Type B pancreatic cell (in vitro differentiated cells): ENCODE results near the gene TASP1. TPM values are rescaled to one million over a fixed set of nuclear protein-coding genes. Genes with fewer than 3 reads are reported as not detected.

Experiments used
- DNase-seq: peaks from one replicate; pipeline ENCODE4 v3.0.0; 2021; ENCODE audit warnings: mixed read lengths; ENCODE audit not compliant: unreplicated experiment; ENCODE audit errors: extremely low spot score
- H3K27ac Mint-ChIP-seq: 2 replicates; pipeline ENCODE4 v1.8.0; 2021; ENCODE audit warnings: mild to moderate bottlenecking, mixed read lengths
- H3K27me3 Mint-ChIP-seq: 2 replicates; pipeline ENCODE4 v1.8.0; 2021; ENCODE audit warnings: mixed read lengths
- H3K36me3 Mint-ChIP-seq: 2 replicates; pipeline ENCODE4 v1.8.0; 2021; ENCODE audit warnings: mixed read lengths
- H3K4me1 Mint-ChIP-seq: one replicate; pipeline ENCODE4 v1.8.0; 2021; ENCODE audit warnings: mixed read lengths; ENCODE audit not compliant: unreplicated experiment
- H3K4me3 Mint-ChIP-seq: 2 replicates; pipeline ENCODE4 v1.8.0; 2021; ENCODE audit warnings: mild to moderate bottlenecking, mixed read lengths
- H3K9me3 Mint-ChIP-seq: 2 replicates; pipeline ENCODE4 v1.8.0; 2021; ENCODE audit warnings: mixed read lengths
- long read RNA-seq: library from polyadenylated mRNA; unstranded; transcript quantifications from one replicate; pipeline ENCODE4 v2.0.0, GENCODE V29; 2020
- total RNA-seq: library from RNA; stranded (reverse); gene quantifications from 2 replicates; pipeline ENCODE4 v1.2.1, GENCODE V29; 2021; ENCODE audit warnings: low replicate concordance
- TF ChIP-seq, protein P1 (sequence below): fragments of 200-600 bp; sonication (generic); conservative IDR thresholded peaks from 2 replicates; pipeline ENCODE4 v1.5.0; 2021; ENCODE audit warnings: antibody characterized with exemption, mild to moderate bottlenecking

The TASP1 gene
- 15.1 and 16.7 TPM in 2 replicates for total RNA-seq
- long read RNA-seq, transcript TASP1-201 (14 exons, 2,352 nt), result major isoform, 49 of 99 reads
- long read RNA-seq, partial matches to known transcripts, result 18 of 99 reads
- long read RNA-seq, other reads (novel, unspliced or antisense), result 29 of 99 reads

DNA sequence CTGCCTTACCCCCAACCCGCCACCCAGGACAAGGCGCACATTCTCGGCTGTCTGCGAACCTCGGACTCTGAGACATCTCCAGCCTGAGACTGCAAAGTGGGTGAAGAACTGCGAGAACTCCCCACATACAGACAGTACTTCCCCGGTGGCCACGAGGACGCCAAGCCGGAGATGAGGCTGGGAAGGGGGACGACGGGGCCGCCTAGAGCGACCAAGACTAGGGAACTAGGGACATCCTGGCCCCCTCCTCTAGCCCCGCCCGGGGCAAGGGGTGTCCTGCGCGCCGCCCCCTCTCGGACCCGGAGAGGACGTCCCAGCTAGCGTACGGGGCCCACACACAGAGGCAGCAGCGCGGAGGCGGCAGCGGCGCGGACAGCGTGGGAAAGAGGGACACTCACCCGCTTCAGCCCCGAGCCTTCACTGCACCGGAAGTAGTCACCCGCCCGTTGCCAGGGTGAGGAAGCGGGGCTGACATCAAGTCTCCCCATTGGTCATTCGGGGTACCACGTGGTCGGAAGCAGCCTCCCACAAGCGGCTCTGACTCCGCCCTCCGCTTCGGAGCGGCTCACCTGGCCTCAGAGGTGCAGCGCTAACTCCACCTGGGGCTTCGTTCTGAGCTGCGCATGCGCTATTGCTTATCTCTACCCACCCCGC lies at the start of gene TASP1:
TSS of gene TASP1 (minus strand) at position 437 of the 654 bp plus-strand sequence. CDS start 8,854 bp downstream, outside the sequence.
- TF ChIP-seq, protein P1, sequence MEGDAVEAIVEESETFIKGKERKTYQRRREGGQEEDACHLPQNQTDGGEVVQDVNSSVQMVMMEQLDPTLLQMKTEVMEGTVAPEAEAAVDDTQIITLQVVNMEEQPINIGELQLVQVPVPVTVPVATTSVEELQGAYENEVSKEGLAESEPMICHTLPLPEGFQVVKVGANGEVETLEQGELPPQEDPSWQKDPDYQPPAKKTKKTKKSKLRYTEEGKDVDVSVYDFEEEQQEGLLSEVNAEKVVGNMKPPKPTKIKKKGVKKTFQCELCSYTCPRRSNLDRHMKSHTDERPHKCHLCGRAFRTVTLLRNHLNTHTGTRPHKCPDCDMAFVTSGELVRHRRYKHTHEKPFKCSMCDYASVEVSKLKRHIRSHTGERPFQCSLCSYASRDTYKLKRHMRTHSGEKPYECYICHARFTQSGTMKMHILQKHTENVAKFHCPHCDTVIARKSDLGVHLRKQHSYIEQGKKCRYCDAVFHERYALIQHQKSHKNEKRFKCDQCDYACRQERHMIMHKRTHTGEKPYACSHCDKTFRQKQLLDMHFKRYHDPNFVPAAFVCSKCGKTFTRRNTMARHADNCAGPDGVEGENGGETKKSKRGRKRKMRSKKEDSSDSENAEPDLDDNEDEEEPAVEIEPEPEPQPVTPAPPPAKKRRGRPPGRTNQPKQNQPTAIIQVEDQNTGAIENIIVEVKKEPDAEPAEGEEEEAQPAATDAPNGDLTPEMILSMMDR, result no peak
- Mint-ChIP-seq H3K36me3 (peaks cover 13% of the 10 kb centered on the region), H3K9me3 (no peaks in the 10 kb centered on the region), H3K27me3 (peaks cover 23% of the 10 kb centered on the region), H3K4me1 (peaks cover 18% of the 10 kb centered on the region), H3K4me3 (peak within 1 kb of the TSS; percentile 97), H3K27ac (peak within 1 kb of the TSS; percentile 95)
- DNase-seq, result peak; percentile 94

DNA sequence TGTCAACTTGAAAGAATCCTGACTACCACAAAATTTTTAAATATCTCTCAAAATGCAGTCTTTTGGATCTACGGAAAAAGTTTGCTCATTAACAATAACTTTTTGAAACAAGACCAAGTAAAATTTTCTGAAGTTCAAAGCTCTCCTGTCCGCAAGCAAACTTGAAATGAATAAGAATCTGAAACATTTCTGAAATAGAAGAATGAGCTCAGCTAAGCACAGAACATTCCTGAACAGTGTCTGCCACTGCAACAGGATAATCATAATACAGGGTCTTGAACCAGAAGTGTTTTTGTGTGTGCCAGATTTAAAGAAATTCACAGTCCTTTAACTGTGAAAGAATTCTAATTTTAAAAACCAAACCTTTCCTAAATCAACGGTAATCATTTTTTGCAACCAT lies 49.1 kb upstream of the TASP1 start:
- Mint-ChIP-seq H3K27ac (no peak overlapping the region), H3K4me3 (no peak overlapping the region), H3K27me3 (no peaks in the 10 kb centered on the region), H3K36me3 (no peaks in the 10 kb centered on the region), H3K9me3 (no peaks in the 10 kb centered on the region), H3K4me1 (no peaks in the 10 kb centered on the region)
- DNase-seq, result no peak
- TF ChIP-seq, protein P1, result no peak

DNA sequence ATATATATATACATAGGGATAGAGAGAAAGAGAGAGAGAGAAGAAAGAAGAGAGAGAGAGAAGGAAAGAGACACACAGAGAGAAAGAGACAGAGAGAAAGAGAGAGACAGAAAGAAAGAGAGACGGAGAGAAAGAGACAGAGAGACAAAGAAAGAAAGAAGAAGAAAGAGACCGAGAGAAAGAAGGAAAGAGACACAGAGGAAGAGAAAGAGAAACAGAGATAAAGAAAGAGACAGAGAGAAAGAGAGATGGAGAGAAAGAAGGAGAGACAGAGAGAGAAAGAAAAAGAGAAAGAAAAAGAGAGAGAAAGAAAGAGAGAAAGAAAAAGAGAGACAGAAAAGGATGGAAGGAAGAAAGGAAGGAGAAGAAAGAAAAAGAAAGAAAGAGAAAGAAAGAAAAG lies 46.9 kb upstream of the TASP1 start:
- Mint-ChIP-seq H3K27me3 (no peaks in the 10 kb centered on the region), H3K4me3 (no peak overlapping the region), H3K4me1 (no peaks in the 10 kb centered on the region), H3K27ac (no peak overlapping the region), H3K9me3 (no peaks in the 10 kb centered on the region), H3K36me3 (no peaks in the 10 kb centered on the region)
- TF ChIP-seq, protein P1, result no peak
- DNase-seq, result no peak

DNA sequence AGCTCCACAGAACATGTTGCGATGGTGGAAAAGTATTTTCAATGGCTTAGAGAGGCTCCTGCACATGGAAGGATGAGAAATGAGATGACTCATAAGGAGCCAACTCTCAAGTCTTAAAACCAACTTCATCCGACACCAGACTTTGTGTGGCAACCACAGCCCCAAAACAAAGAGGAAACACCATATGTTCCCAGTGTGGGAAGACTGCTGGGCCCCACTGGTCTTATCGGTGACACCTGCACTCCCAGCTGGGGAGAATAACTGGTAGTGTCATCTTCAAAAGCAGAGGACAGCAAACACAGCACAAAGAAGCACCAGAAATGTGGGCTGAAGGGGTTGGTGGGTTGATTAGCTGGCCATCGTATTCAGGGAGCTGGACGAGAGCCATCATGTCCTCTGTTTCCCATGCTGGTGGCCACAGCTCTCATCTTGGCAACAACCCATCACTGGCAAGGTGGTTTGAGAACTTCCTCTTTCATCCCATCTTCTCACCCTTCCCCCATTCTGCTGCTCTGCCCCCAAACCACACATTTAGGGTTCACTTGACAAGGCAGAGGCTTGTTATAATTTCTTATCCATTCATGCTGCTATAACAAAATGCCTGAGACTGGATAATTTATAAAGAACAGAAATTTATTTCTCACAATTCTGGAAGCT lies 46.0 kb upstream of the TASP1 start:
- Mint-ChIP-seq H3K4me3 (no peak overlapping the region), H3K27ac (no peak overlapping the region), H3K4me1 (no peaks in the 10 kb centered on the region), H3K36me3 (no peaks in the 10 kb centered on the region), H3K27me3 (no peaks in the 10 kb centered on the region), H3K9me3 (no peaks in the 10 kb centered on the region)
- TF ChIP-seq, protein P1, result no peak
- no peak for DNase-seq

- H3K36me3 Mint-ChIP-seq, result no peaks in the 10 kb centered on the region
- H3K27ac Mint-ChIP-seq, result no peak overlapping the region
- TF ChIP-seq, protein P1, result no peak
- no peaks in the 10 kb centered on the region for H3K4me1 Mint-ChIP-seq
- no peak for DNase-seq
- no peaks in the 10 kb centered on the region for H3K27me3 Mint-ChIP-seq
- H3K4me3 Mint-ChIP-seq, result no peak overlapping the region
- no peaks in the 10 kb centered on the region for H3K9me3 Mint-ChIP-seq
Observed at GRCh38 chr20:13683833-13684232, 45.1 kb upstream of the TASP1 start.
